GM19455 (cell line): ENCODE measurements around the gene AKT3.
"Not testable (repeated sequence)": the region's sequence is repeated elsewhere in the genome, so short reads cannot be mapped to it uniquely, and the experiment has no call there.

ENCODE experiments used
- ATAC-seq: cut with Tn5 transposase; IDR thresholded peaks from one replicate; pipeline ENCODE4 v1.9.1; 2021; ENCODE audit not compliant: unreplicated experiment

AKT3 gene

GRCh38 chr1:243850202-243850451 is at the start of gene AKT3:
TSS of gene AKT3 (minus strand) at chr1:243850243. CDS start at chr1:243843170, 7,073 bp downstream.
- peak; percentile 63 for ATAC-seq

GRCh38 chr1:243898278-243898677 is 48.2 kb upstream of the AKT3 start:
- ATAC-seq: no peak

GRCh38 chr1:243896313-243896712 is 46.3 kb upstream of the AKT3 start:
- ATAC-seq: no peak

- ATAC-seq: no peak
Measured at GRCh38 chr1:243892456-243892855, 42.4 kb upstream of the AKT3 start.

- no peak for ATAC-seq
Measured at GRCh38 chr1:243890576-243890975, 40.5 kb upstream of the AKT3 start.

GRCh38 chr1:243885806-243886205 is 35.8 kb upstream of the AKT3 start:
- no peak for ATAC-seq

- no peak for ATAC-seq
Measured at GRCh38 chr1:243884603-243885002, 34.6 kb upstream of the AKT3 start.

GRCh38 chr1:243883551-243883950 is 33.5 kb upstream of the AKT3 start:
- no peak for ATAC-seq

- no peak for ATAC-seq
Measured at GRCh38 chr1:243882276-243882675, 32.2 kb upstream of the AKT3 start.

- not testable (repeated sequence) for ATAC-seq
Measured at GRCh38 chr1:243877058-243877457, 27.0 kb upstream of the AKT3 start.

GRCh38 chr1:243855616-243856318 is 5.7 kb upstream of the AKT3 start:
- ATAC-seq: no peak

GRCh38 chr1:243851765-243852164 is 1.7 kb upstream of the AKT3 start:
- ATAC-seq: no peak

GRCh38 chr1:243851257-243851756 is 1.3 kb upstream of the AKT3 start:
- ATAC-seq: no peak

GRCh38 chr1:243850452-243851256 is 611 bp upstream of the AKT3 start:
- peak; percentile 50 for ATAC-seq

- ATAC-seq: peak; percentile 13
Measured at GRCh38 chr1:243849421-243850201, 432 bp downstream of the AKT3 start.

GRCh38 chr1:243848858-243849420 is 1.1 kb downstream of the AKT3 start:
- no peak for ATAC-seq

GRCh38 chr1:243848165-243848857 is 1.7 kb downstream of the AKT3 start:
- no peak for ATAC-seq

- ATAC-seq: no peak
Measured at GRCh38 chr1:243846761-243847160, 3.3 kb downstream of the AKT3 start.

GRCh38 chr1:243845888-243846287 is 4.2 kb downstream of the AKT3 start:
- ATAC-seq: no peak

GRCh38 chr1:243844186-243844585 is 5.9 kb downstream of the AKT3 start:
- no peak for ATAC-seq
